Kidney tubule cell (primary cell): ENCODE measurements around the gene CHADL.
"Not testable (repeated sequence)": the region's sequence is repeated elsewhere in the genome, so short reads cannot be mapped to it uniquely, and the experiment has no call there.

ENCODE experiments used
- DNase-seq: peaks from one replicate; pipeline ENCODE4 v3.0.0-alpha.2; 2018; ENCODE audit warnings: low spot score

CHADL gene

DNA sequence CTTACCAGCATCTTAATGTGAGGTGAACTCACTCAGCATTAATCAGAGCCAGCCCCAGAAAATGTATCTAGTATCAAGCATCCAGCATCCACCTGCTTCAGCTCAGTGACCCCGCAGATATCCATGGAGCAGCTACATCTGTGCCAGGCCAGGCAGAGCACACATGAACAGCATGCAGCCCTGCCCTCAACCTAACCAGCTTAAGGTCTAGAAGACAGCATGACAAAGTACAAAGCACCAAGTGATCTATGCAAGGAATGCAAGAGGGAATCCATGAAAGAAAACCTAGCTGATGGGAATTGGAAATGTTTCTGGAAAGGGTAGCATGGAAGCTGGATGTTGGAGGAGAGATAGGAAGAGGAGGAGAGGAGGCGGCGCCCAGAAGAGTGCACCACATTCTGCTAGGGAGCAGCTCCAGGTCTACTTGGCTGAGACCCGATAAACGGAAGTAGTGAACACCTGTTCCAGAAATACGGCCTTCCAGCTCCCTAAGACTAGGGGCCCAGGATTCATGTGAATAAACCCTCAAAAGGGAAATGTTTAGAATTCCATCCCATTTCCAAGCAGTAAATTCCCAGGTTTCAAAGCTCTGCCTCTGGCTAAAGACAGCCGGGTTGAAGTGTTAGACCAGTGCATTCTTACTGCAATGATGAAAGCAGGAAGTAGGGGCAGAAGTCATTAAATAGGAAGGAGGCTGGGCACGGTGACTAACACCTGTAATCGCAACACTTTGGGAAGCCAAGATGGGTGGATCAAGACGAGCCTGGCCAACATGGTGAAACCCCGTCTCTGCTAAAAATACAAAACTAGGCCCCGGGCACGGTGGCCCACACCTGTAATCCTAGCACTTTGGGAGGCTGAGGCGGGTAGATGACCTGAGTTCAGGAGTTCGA is 59.1 kb downstream of the CHADL start:
- peak; percentile 52 for DNase-seq

- no peak for DNase-seq
Observed at GRCh38 chr22:41180926-41181325, 59.8 kb downstream of the CHADL start.

DNA sequence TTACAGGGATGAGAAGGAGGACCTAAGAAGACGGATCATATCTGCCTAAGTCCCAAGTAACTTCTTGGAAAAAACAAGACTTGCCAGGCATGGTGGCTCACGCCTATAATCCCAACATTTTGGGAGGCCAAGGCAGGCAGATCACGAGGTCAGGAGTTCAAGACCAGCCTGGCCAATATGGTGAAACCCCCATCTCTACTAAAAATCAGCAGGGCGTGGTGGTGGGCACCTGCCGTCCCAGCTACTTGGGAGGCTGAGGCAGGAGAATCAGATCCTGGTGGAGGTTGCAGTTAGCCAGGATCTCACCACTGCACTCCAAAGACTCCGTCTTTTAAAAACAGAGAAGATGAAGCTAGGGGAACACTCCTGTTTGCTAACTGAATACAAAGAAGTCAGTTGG is 60.4 kb downstream of the CHADL start:
- DNase-seq = not testable (repeated sequence)
